Vagina (tissue), 2 donors: ENCODE data around the gene GIGYF2. TPM values are rescaled to one million over a fixed set of nuclear protein-coding genes. Genes with fewer than 3 reads are reported as not detected.

Source experiments
- DNase-seq, 2 donors: peaks; one replicate each; pipeline ENCODE4 v3.0.0-alpha.2; 2017; ENCODE audit errors: extremely low spot score in 2 of 2
- H3K27ac ChIP-seq: fragments of 200-600 bp; sonication (generic); one replicate; pipeline ENCODE4 v1.5.1; 2019
- H3K27me3 ChIP-seq: fragments of 200-600 bp; sonication (generic); one replicate; pipeline ENCODE4 v1.5.1; 2019
- H3K36me3 ChIP-seq, 2 donors: fragments of 200-600 bp; sonication (generic); one replicate each; pipeline ENCODE4 v1.5.1; 2017 to 2019
- H3K4me1 ChIP-seq: fragments of 200-600 bp; sonication (generic); one replicate; pipeline ENCODE4 v1.5.1; 2019
- H3K4me3 ChIP-seq, 2 donors: fragments of 200-600 bp; sonication (generic); 1 replicate in 1 of 2; 2 replicates in 1 of 2; pipeline ENCODE4 v1.5.1; 2016 to 2019
- H3K9me3 ChIP-seq: fragments of 200-600 bp; sonication (generic); one replicate; pipeline ENCODE4 v1.5.1; 2019
- CTCF ChIP-seq, 3 experiments: fragments of 450-650 bp in 2 of 3; fragments of 200-600 bp in 1 of 3; sonication (generic) in 1 of 3; IDR thresholded peaks; one replicate each; pipeline ENCODE4 v1.5.1; 2017 to 2019; ENCODE audit warnings: antibody characterized with exemption in 3 of 3, mild to moderate bottlenecking in 2 of 3, moderate library complexity in 2 of 3
- POLR2A ChIP-seq, 2 donors: fragments of 450-650 bp; IDR thresholded peaks; one replicate each; pipeline ENCODE4 v1.6.1; 2017; ENCODE audit warnings: antibody characterized with exemption in 2 of 2, mild to moderate bottlenecking in 2 of 2, moderate library complexity in 2 of 2
- POLR2AphosphoS5 ChIP-seq, 2 donors: sonication (generic); formaldehyde crosslinking; IDR thresholded peaks; one replicate each; pipeline ENCODE4 v1.9.0; 2017; ENCODE audit warnings: antibody characterized with exemption in 2 of 2, mild to moderate bottlenecking in 2 of 2, low read depth in 1 of 2; ENCODE audit not compliant: insufficient read depth in 1 of 2
- intact Hi-C: fragments of 100-400 bp; cut with DNase I; formaldehyde crosslinking; loops from one replicate; pipeline ENCODE4 v1.15.1; 2023
- total RNA-seq: library from RNA; depleted of rRNA; stranded (reverse); fragments of >200 nt; gene quantifications from one replicate; pipeline ENCODE4 v1.2.3, GENCODE V29; 2016

GIGYF2 gene
- total RNA-seq, 1 donor from 2014 or later = 69.0 TPM

GRCh38 chr2:232879618-232880494, 182.7 kb downstream of the GIGYF2 start:
- DNase-seq = no peak

DNA sequence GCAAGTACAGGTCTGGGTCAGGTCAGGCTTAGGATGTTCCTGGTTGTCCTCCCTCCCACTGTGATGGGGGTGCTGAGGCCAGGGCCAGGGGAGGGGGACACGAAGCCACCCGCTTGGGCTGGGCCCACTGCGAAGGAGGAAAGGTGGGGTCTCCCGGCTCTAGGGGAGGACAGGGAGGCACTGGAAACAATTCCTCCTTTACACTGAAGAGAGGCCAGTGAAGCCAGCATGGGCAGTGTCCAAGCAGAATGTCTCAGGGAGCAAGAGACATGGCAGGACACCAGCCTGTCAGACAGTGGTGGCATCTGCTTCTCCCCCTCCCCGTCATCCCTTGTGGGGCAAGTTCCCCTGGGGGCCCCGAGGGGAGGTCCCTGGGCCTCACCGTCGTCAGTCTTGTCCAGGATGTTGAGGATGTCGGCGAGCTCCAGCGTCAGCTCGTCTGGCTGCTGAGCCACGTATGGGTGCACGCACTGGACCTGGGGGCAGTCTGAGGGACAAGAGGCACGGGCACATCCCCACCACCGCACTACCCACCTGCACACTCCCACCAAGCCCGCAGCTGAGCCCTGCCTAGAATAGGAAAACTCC, 183.7 kb downstream of the GIGYF2 start:
- DNase-seq = no peak

More at GRCh38 chr2:232879618-232880494, 182.7 kb downstream of the GIGYF2 start:
- intact Hi-C loops = no loop called here
- Histone ChIP-seq H3K27me3 (no peaks in the 10 kb centered on the region), H3K4me3 (no peak overlapping the region), H3K9me3 (no peaks in the 10 kb centered on the region), H3K4me1 (peaks cover 8% of the 10 kb centered on the region), H3K27ac (no peak overlapping the region), H3K36me3 (no peaks in the 10 kb centered on the region)
- TF ChIP-seq POLR2AphosphoS5 (IDR thresholded peaks at IDR 0.05; ENCODE audit: insufficient read depth in 1 of 2, low read depth in 1 of 2) (no peak), POLR2A (IDR thresholded peaks at IDR 0.05) (no peak), CTCF (IDR thresholded peaks at IDR 0.05) (no peak)

GRCh38 chr2:232882085-232882484, 185.0 kb downstream of the GIGYF2 start:
- Histone ChIP-seq H3K27ac (no peak overlapping the region), H3K4me1 (no peaks in the 10 kb centered on the region), H3K27me3 (no peaks in the 10 kb centered on the region), H3K9me3 (no peaks in the 10 kb centered on the region), H3K4me3 (no peak overlapping the region), H3K36me3 (no peaks in the 10 kb centered on the region)
- TF ChIP-seq POLR2AphosphoS5 (IDR thresholded peaks at IDR 0.05; ENCODE audit: insufficient read depth in 1 of 2, low read depth in 1 of 2) = no peak
- TF ChIP-seq POLR2A (IDR thresholded peaks at IDR 0.05) = no peak
- no peak for TF ChIP-seq CTCF (IDR thresholded peaks at IDR 0.05)
- no peak for DNase-seq
- intact Hi-C loops = no loop called here

More for the DNA sequence above, 183.7 kb downstream of the GIGYF2 start:
- intact Hi-C loops = no loop called here
- TF ChIP-seq POLR2AphosphoS5 (IDR thresholded peaks at IDR 0.05; ENCODE audit: insufficient read depth in 1 of 2, low read depth in 1 of 2) (no peak), CTCF (IDR thresholded peaks at IDR 0.05) (no peak), POLR2A (IDR thresholded peaks at IDR 0.05) (no peak)
- no peak overlapping the region for H3K27ac ChIP-seq
- no peak overlapping the region for H3K4me3 ChIP-seq
- H3K36me3 ChIP-seq = no peaks in the 10 kb centered on the region
- no peaks in the 10 kb centered on the region for H3K9me3 ChIP-seq
- H3K27me3 ChIP-seq = no peaks in the 10 kb centered on the region
- H3K4me1 ChIP-seq = peaks cover 3% of the 10 kb centered on the region

- H3K27ac ChIP-seq = no peak overlapping the region
- DNase-seq = no peak
- TF ChIP-seq CTCF (IDR thresholded peaks at IDR 0.05) (no peak), POLR2AphosphoS5 (IDR thresholded peaks at IDR 0.05; ENCODE audit: insufficient read depth in 1 of 2, low read depth in 1 of 2) (no peak), POLR2A (IDR thresholded peaks at IDR 0.05) (no peak)
- no peaks in the 10 kb centered on the region for H3K4me1 ChIP-seq
- H3K9me3 ChIP-seq = no peaks in the 10 kb centered on the region
- intact Hi-C loops = no loop called here
- no peaks in the 10 kb centered on the region for H3K27me3 ChIP-seq
- H3K36me3 ChIP-seq = no peaks in the 10 kb centered on the region
- H3K4me3 ChIP-seq = no peak overlapping the region
These were observed 185.5 kb downstream of the GIGYF2 start for GRCh38 chr2:232882505-232883115.
